B cell (primary cell): ENCODE data around the gene MYO1H.

Experiments used
- CTCF ChIP-seq: fragments of 200-600 bp; IDR thresholded peaks from one replicate; pipeline ENCODE4 v1.8.0; 2022; ENCODE audit warnings: antibody characterized with exemption, mild to moderate bottlenecking
- EZH2 ChIP-seq: IDR thresholded peaks from 2 replicates; pipeline ENCODE4 v1.6.1; 2012; ENCODE audit warnings: borderline replicate concordance, low read depth, mild to moderate bottlenecking, moderate library complexity, low read length; ENCODE audit not compliant: insufficient read depth, poor library complexity, severe bottlenecking

DNA sequence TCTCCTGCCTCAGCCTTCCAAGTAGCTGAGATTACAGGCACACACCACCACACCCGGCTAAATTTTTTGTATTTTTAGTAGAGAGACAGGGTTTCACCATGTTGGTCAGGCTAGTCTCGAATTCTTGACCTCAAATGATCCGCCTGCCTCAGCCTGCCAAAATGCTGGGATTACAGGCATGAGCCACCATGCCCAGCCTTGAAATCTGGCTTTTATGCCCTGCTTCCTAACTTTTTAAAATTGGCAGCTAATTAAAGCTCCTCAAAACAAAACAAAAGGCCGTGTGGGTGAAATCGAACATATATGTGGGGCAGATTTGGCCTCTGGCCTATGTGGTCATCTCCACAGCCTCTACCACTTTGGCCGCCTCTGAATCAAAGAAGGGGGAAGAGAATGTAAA, 91.5 kb downstream of the MYO1H start:
- TF ChIP-seq CTCF, result no peak
- no peak for TF ChIP-seq EZH2
